PC-3 (cell line): ENCODE data around the gene ASPN. TPM values are rescaled to one million over a fixed set of nuclear protein-coding genes. Genes with fewer than 3 reads are reported as not detected.

ENCODE experiments used
- ATAC-seq: fragments of 200-7000 bp; cut with Tn5 transposase; 2 replicates; pipeline ENCODE4 v1.9.1; 2020; ENCODE audit warnings: mild to moderate bottlenecking, moderate library complexity
- BruUV-seq: library from RNA; stranded (reverse); fragments of 400-500 nt; replicated peaks from 2 replicates; lab custom pipeline; 2021; lab: Mats Ljungman, UMichigan
- CTCF ChIA-PET: fragments of 300-600 bp; sonication (Branson Sonifier 250); formaldehyde crosslinking; loops from one replicate; lab custom pipeline; 2022; ENCODE audit warnings: antibody characterized with exemption; lab: Charles Lee
- POLR2A ChIA-PET: fragments of 300-600 bp; sonication (Branson Sonifier 250); formaldehyde crosslinking; loops from one replicate; lab custom pipeline; 2022; ENCODE audit warnings: antibody characterized with exemption; ENCODE audit not compliant: unreplicated experiment; lab: Charles Lee
- DNase-seq: peaks from one replicate; pipeline ENCODE4 v3.0.0-alpha.2; 2015
- H2AFZ ChIP-seq: fragments of 300-600 bp; sonication (generic); 2 replicates; pipeline ENCODE4 v1.6.0; 2016; ENCODE audit warnings: antibody characterized with exemption, low read length
- H3F3A ChIP-seq: fragments of 300-600 bp; sonication (generic); one replicate; pipeline ENCODE4 v1.6.0; 2017; ENCODE audit warnings: antibody characterized with exemption, low read length, control low read depth, mild to moderate bottlenecking; ENCODE audit not compliant: unreplicated experiment
- H3K27ac ChIP-seq: fragments of 300-600 bp; sonication (generic); 2 replicates; pipeline ENCODE4 v1.5.1; 2016; ENCODE audit warnings: mild to moderate bottlenecking, low read length
- H3K27me3 ChIP-seq: fragments of 300-600 bp; sonication (generic); 2 replicates; pipeline ENCODE4 v1.6.1; 2016; ENCODE audit warnings: low read length, mixed read lengths
- H3K36me3 ChIP-seq: fragments of 300-600 bp; sonication (generic); 2 replicates; pipeline ENCODE4 v1.6.1; 2016; ENCODE audit warnings: low read depth, mixed run types, low read length, mixed read lengths
- H3K4me1 ChIP-seq: fragments of 300-600 bp; sonication (generic); 2 replicates; pipeline ENCODE4 v1.5.1; 2016; ENCODE audit warnings: low read length; ENCODE audit not compliant: insufficient read depth
- H3K4me2 ChIP-seq: fragments of 300-600 bp; sonication (generic); 2 replicates; pipeline ENCODE4 v1.6.0; 2016; ENCODE audit warnings: low read length
- H3K4me3 ChIP-seq: fragments of 300-600 bp; sonication (generic); 2 replicates; pipeline ENCODE4 v1.5.1; 2016; ENCODE audit warnings: mild to moderate bottlenecking, low read length, mixed read lengths
- H3K79me2 ChIP-seq: fragments of 300-600 bp; sonication (generic); 2 replicates; pipeline ENCODE4 v1.6.1; 2017; ENCODE audit warnings: low read length, mixed read lengths
- H3K9ac ChIP-seq: fragments of 300-600 bp; sonication (generic); 2 replicates; pipeline ENCODE4 v1.6.0; 2016; ENCODE audit warnings: mild to moderate bottlenecking, low read length
- H3K9me2 ChIP-seq: fragments of 300-600 bp; sonication (generic); replicated peaks from 2 replicates; pipeline ENCODE4 v1.6.1; 2016; ENCODE audit warnings: mixed run types, low read length, mixed read lengths
- H3K9me3 ChIP-seq: fragments of 300-600 bp; sonication (generic); 2 replicates; pipeline ENCODE4 v1.6.1; 2016; ENCODE audit warnings: low read length, mixed read lengths
- H4K20me1 ChIP-seq: fragments of 300-600 bp; sonication (generic); 2 replicates; pipeline ENCODE4 v1.6.1; 2016; ENCODE audit warnings: low read length, mixed read lengths
- CTCF ChIP-seq: fragments of 300-600 bp; sonication (generic); conservative IDR thresholded peaks from 2 replicates; pipeline ENCODE4 v1.5.1; 2017; ENCODE audit warnings: antibody characterized with exemption, low read depth, mild to moderate bottlenecking, low read length
- EZH2 ChIP-seq: fragments of 300-600 bp; sonication (generic); IDR thresholded peaks from one replicate; pipeline ENCODE4 v1.6.1; 2017; ENCODE audit warnings: antibody characterized with exemption, mild to moderate bottlenecking, low read length; ENCODE audit not compliant: unreplicated experiment
- EZH2phosphoT487 ChIP-seq: fragments of 300-600 bp; sonication (generic); IDR thresholded peaks from 2 replicates; pipeline ENCODE4 v1.6.1; 2018; ENCODE audit warnings: mild to moderate bottlenecking, antibody characterized with exemption, low read length, borderline replicate concordance
- intact Hi-C: fragments of 100-400 bp; cut with micrococcal nuclease; formaldehyde crosslinking; loops from 2 replicates; pipeline ENCODE4 v1.9.0; 2023
- total RNA-seq: library from RNA; depleted of rRNA; stranded (reverse); fragments of >200 nt; gene quantifications from 2 replicates; pipeline ENCODE4 v1.2.3, GENCODE V29; 2014

The ASPN gene
- total RNA-seq, 1 experiment from 2014 or later, result not detected

- H4K20me1 ChIP-seq, result no peaks in the 10 kb centered on the region
- H3K9me3 ChIP-seq, result no peaks in the 10 kb centered on the region
- H3K4me2 ChIP-seq, result no peak overlapping the region
- DNase-seq (no peak), ATAC-seq (no peak)
- H3K27me3 ChIP-seq, result no peaks in the 10 kb centered on the region
- intact Hi-C loops, result loop anchor here (10.0 kb wide), 1 partner anchor 118 kb away; no protein-coding TSS in a partner anchor
- no peak overlapping the region for H2AFZ ChIP-seq
- peak overlapping the region; percentile 59 for H3K9ac ChIP-seq
- H3K9me2 ChIP-seq, result no peaks in the 10 kb centered on the region
- peak overlapping the region; percentile 90 for H3K27ac ChIP-seq
- no peaks in the 10 kb centered on the region for H3K36me3 ChIP-seq
- POLR2A ChIA-PET, result no interaction called here
- no peak overlapping the region for H3K4me3 ChIP-seq
- no TSS peak for BruUV-seq
- no peaks in the 10 kb centered on the region for H3F3A ChIP-seq
- peaks cover 31% of the 10 kb centered on the region for H3K4me1 ChIP-seq
- no peaks in the 10 kb centered on the region for H3K79me2 ChIP-seq
- CTCF ChIA-PET, result no interaction called here
- TF ChIP-seq EZH2phosphoT487 (no peak), EZH2 (no peak), CTCF (no peak)
Measured at GRCh38 chr9:92507005-92507404, 24.7 kb upstream of the ASPN start.

GRCh38 chr9:92506184-92506857 lies 24.0 kb upstream of the ASPN start:
- peak overlapping the region; percentile 59 for H3K9ac ChIP-seq
- intact Hi-C loops, result loop anchor here (10.0 kb wide), 1 partner anchor 118 kb away; no protein-coding TSS in a partner anchor

More at GRCh38 chr9:92506184-92506857, 24.0 kb upstream of the ASPN start:
- peaks cover 31% of the 10 kb centered on the region for H3K4me1 ChIP-seq
- ChIA-PET POLR2A (no interaction called here), CTCF (no interaction called here)
- no peaks in the 10 kb centered on the region for H3K27me3 ChIP-seq
- H3K79me2 ChIP-seq, result no peaks in the 10 kb centered on the region
- DNase-seq (peak; percentile 79), ATAC-seq (peak; percentile 83)
- peak overlapping the region; percentile 73 for H3K4me2 ChIP-seq
- H4K20me1 ChIP-seq, result no peaks in the 10 kb centered on the region
- H2AFZ ChIP-seq, result peak overlapping the region; percentile 91
- TF ChIP-seq EZH2, result no peak
- no peak for TF ChIP-seq EZH2phosphoT487
- TF ChIP-seq CTCF, result no peak
- H3K9me3 ChIP-seq, result no peaks in the 10 kb centered on the region
- H3F3A ChIP-seq, result no peaks in the 10 kb centered on the region
- H3K27ac ChIP-seq, result peak overlapping the region; percentile 90
- peak overlapping the region; percentile 16; the same call in 1 of the 2 replicates for H3K4me3 ChIP-seq
- H3K36me3 ChIP-seq, result no peaks in the 10 kb centered on the region
- BruUV-seq, result no TSS peak
- H3K9me2 ChIP-seq, result no peaks in the 10 kb centered on the region
